ENCODE data around the gene ETS1.

DNA sequence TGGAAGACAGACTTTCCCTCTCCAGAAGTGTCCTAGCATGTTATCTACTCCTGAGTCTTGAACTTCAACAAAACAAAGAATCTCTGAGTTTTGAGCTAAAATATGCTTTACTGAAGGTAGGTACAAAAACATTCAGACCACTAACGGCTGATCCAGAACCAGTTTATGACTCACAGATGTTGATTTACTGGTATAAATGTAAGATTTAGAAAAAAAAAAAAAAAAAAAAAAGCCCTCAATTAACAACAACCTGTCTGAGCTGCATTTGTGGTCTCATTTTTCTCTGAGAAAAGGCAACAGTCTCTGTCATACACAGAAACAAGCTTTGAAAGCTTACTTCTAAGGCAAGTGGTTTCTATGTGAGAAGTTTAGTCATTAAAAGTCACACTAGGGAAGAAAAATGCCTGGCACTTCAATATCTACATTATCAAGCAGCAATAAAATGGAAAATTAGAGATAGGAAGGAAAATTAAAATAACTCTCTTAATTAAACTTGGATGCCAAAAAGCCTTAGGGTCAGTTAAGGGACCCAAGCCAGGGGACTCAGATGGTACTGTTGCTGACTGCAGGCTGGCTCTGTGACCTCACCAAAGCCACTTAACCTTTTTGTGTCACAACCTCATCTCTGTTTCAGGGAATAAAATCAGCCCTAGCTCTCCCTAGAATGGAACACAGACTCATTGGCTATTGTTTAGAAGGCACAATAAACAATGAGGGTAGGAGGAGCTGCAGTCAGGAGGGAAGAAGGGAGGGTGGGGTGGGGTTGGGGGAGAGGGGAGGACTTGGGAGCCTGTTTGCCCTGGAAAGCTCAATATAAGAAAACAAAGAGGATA lies 61.7 kb downstream of the ETS1 start:
- no peak for TF ChIP-seq FOXA1 (IDR thresholded peaks at IDR 0.05)
- TF ChIP-seq, protein P1, sequence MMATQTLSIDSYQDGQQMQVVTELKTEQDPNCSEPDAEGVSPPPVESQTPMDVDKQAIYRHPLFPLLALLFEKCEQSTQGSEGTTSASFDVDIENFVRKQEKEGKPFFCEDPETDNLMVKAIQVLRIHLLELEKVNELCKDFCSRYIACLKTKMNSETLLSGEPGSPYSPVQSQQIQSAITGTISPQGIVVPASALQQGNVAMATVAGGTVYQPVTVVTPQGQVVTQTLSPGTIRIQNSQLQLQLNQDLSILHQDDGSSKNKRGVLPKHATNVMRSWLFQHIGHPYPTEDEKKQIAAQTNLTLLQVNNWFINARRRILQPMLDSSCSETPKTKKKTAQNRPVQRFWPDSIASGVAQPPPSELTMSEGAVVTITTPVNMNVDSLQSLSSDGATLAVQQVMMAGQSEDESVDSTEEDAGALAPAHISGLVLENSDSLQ (IDR thresholded peaks at IDR 0.05), result no peak
- TF ChIP-seq FOXK2 (IDR thresholded peaks at IDR 0.05), result no peak
- TF ChIP-seq HDGF (IDR thresholded peaks at IDR 0.05; ENCODE audit: borderline replicate concordance), result no peak

Measured in HEK293T (cell line).